Endothelial cell (in vitro differentiated cells): ENCODE measurements around the gene KIF16B. TPM values are rescaled to one million over a fixed set of nuclear protein-coding genes. Genes with fewer than 3 reads are reported as not detected.

ENCODE experiments used
- DNase-seq: peaks from one replicate; pipeline ENCODE4 v3.0.0; 2021; ENCODE audit warnings: low spot score
- H3K27ac Mint-ChIP-seq: one replicate; pipeline ENCODE4 v1.8.0; 2021; ENCODE audit warnings: mixed read lengths, inconsistent platforms; ENCODE audit not compliant: unreplicated experiment
- H3K27me3 Mint-ChIP-seq: one replicate; pipeline ENCODE4 v1.8.0; 2021; ENCODE audit warnings: mild to moderate bottlenecking, moderate library complexity, mixed read lengths, inconsistent platforms; ENCODE audit not compliant: unreplicated experiment
- H3K36me3 Mint-ChIP-seq: one replicate; pipeline ENCODE4 v1.8.0; 2021; ENCODE audit warnings: mild to moderate bottlenecking, low read depth, mixed read lengths, inconsistent platforms; ENCODE audit not compliant: unreplicated experiment
- H3K4me1 Mint-ChIP-seq: one replicate; pipeline ENCODE4 v1.8.0; 2021; ENCODE audit warnings: mild to moderate bottlenecking, mixed read lengths, inconsistent platforms; ENCODE audit not compliant: unreplicated experiment
- H3K4me3 Mint-ChIP-seq: one replicate; pipeline ENCODE4 v1.8.0; 2021; ENCODE audit warnings: mild to moderate bottlenecking, mixed read lengths, inconsistent platforms; ENCODE audit not compliant: unreplicated experiment
- H3K9me3 Mint-ChIP-seq: one replicate; pipeline ENCODE4 v1.8.0; 2021; ENCODE audit warnings: mixed read lengths, inconsistent platforms; ENCODE audit not compliant: unreplicated experiment
- CTCF ChIP-seq: fragments of 200-600 bp; sonication (generic); IDR thresholded peaks from one replicate; pipeline ENCODE4 v1.5.0; 2021; ENCODE audit warnings: antibody characterized with exemption; ENCODE audit not compliant: unreplicated experiment
- total RNA-seq: library from RNA; stranded (reverse); fragmentation: NEBNext Ultra II Directional; extraction: Animal tissue kit (Norgen Biotek cat#: 25700); gene quantifications from one replicate; pipeline ENCODE4 v1.2.1, GENCODE V29; 2021; ENCODE audit not compliant: unreplicated experiment

The KIF16B gene
- total RNA-seq, 1 donor from 2014 or later: 10.5 TPM

DNA sequence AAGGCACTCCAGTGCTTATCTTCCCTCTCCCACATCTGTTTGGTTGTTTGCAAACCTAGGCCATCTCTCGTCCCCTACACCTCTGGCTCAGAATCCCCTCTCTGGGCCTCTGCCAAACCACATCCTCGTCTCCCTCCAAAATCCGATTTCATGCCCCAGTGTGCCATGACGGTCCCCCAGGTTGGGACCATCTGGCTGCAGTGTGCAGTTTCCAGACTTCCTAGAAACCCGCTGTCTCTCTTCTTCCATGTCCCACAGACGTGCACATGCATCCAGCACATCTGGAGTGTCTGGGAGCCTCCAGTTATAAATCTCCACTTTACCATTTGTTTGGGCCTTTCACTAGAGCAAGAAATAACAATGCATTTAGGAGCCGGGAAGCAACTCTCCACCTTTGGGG, 316.2 kb downstream of the KIF16B start:
- no peak for DNase-seq
- Mint-ChIP-seq H3K27me3 (peaks cover 7% of the 10 kb centered on the region), H3K4me3 (no peak overlapping the region), H3K36me3 (peaks cover 5% of the 10 kb centered on the region), H3K9me3 (no peaks in the 10 kb centered on the region), H3K4me1 (peaks cover 12% of the 10 kb centered on the region), H3K27ac (no peak overlapping the region)
- TF ChIP-seq CTCF: no peak

DNA sequence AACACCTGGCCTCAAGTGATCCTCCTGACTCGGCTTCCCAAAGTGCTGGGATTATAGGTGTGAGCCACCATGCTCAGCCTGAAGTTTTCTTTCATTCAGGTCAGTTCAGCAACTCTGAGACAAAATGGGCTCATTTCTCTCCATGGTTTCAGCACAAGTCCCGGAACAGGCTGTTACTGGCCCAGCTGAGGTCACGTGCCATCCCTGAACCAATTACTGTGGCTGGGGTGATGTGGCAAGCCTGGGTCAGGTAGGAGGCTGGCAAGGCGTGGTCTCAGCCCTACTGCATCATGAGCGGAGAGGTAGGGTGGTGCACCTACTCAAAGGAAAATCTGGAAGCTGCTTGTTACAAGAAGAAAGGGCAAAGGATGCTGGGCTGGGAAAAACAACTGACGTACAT, 326.4 kb downstream of the KIF16B start:
- no peaks in the 10 kb centered on the region for H3K4me1 Mint-ChIP-seq
- no peaks in the 10 kb centered on the region for H3K9me3 Mint-ChIP-seq
- H3K36me3 Mint-ChIP-seq: no peaks in the 10 kb centered on the region

GRCh38 chr20:16246291-16246690, 327.0 kb downstream of the KIF16B start:
- Mint-ChIP-seq H3K27ac (no peak overlapping the region), H3K4me1 (no peaks in the 10 kb centered on the region), H3K27me3 (no peaks in the 10 kb centered on the region), H3K36me3 (no peaks in the 10 kb centered on the region), H3K4me3 (no peak overlapping the region), H3K9me3 (no peaks in the 10 kb centered on the region)
- no peak for DNase-seq
- no peak for TF ChIP-seq CTCF

More for the DNA sequence above, 326.4 kb downstream of the KIF16B start:
- no peak for DNase-seq
- no peak for TF ChIP-seq CTCF
- Mint-ChIP-seq H3K27me3 (no peaks in the 10 kb centered on the region), H3K27ac (no peak overlapping the region), H3K4me3 (no peak overlapping the region)

- Mint-ChIP-seq H3K27me3 (no peaks in the 10 kb centered on the region), H3K4me3 (no peak overlapping the region), H3K36me3 (no peaks in the 10 kb centered on the region), H3K9me3 (no peaks in the 10 kb centered on the region), H3K27ac (no peak overlapping the region), H3K4me1 (no peaks in the 10 kb centered on the region)
- TF ChIP-seq CTCF: no peak
- DNase-seq: no peak
These were observed 327.4 kb downstream of the KIF16B start for GRCh38 chr20:16245879-16246278.

DNA sequence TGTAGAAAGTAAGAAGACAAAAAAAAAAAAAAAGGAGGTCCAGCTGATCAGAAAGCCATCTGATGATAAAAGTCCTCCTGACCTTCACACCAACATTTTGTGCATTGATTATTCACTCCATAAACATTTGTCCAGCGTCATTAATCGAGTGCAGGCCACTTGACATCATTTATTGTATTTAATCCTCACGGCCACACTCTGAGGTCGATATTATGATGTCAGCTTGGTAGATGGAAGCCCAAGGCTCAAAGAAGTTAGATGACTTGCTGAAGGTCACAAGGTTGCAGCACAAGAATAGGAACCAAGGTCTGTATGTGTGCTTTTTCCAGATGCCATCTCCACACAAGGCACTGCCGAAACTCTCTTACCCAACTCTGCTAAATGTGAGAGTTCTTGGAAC, 328.4 kb downstream of the KIF16B start:
- Mint-ChIP-seq H3K4me1 (no peaks in the 10 kb centered on the region), H3K9me3 (no peaks in the 10 kb centered on the region), H3K27me3 (no peaks in the 10 kb centered on the region), H3K27ac (no peak overlapping the region), H3K4me3 (no peak overlapping the region), H3K36me3 (no peaks in the 10 kb centered on the region)
- no peak for DNase-seq
- TF ChIP-seq CTCF: no peak
